Measurements from ENCODE around the gene NSD1. TPM values are rescaled to one million over a fixed set of nuclear protein-coding genes. Genes with fewer than 3 reads are reported as not detected.

NSD1 gene
- total RNA-seq, 4 donors from 2014 or later: 41.1 to 58.4 (median 49.5) TPM

- no peak overlapping the region for H3K27ac ChIP-seq
- no peaks in the 10 kb centered on the region for H3K27me3 ChIP-seq
Measured at GRCh38 chr5:177346820-177347219, 213.2 kb downstream of the NSD1 start.

DNA sequence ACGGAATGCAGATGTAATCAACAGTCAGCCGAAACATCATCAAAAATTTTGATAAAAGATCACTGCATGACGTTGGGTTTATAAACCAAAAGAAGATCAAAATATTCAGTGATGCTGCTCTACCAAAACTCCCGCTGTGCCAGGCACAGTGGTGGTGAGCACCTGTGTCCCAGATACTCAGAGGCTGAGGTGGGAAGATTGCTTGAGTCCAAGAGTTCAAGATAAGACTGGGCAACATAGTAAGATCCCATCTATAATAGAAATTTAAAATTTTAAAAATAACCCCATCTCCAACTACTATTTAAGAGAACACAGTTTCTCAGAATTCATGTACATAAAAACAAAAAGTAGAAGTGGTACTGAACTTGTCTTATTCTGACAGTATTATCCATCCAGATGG, 214.1 kb downstream of the NSD1 start:
- Histone ChIP-seq H3K9me3 (no peaks in the 10 kb centered on the region), H3K27me3 (no peaks in the 10 kb centered on the region), H3K4me1 (peaks cover 0 to 53% (median 11%) of the 10 kb centered on the region in 3 donors), H3K36me3 (peaks cover 0 to 30% of the 10 kb centered on the region in 2 donors), H3K4me3 (no peak overlapping the region), H3K27ac (no peak overlapping the region)
- 76 to 90% methylated on average over 4 of the region's 4 CpGs for WGBS, 2 donors (ENCODE audit: low coverage in 1 of 2)
- TF ChIP-seq POLR2A (IDR thresholded peaks at IDR 0.05) (no peak), EP300 (IDR thresholded peaks at IDR 0.05) (no peak), POLR2AphosphoS5 (IDR thresholded peaks at IDR 0.05) (no peak)
- TF ChIP-seq, protein P1, sequence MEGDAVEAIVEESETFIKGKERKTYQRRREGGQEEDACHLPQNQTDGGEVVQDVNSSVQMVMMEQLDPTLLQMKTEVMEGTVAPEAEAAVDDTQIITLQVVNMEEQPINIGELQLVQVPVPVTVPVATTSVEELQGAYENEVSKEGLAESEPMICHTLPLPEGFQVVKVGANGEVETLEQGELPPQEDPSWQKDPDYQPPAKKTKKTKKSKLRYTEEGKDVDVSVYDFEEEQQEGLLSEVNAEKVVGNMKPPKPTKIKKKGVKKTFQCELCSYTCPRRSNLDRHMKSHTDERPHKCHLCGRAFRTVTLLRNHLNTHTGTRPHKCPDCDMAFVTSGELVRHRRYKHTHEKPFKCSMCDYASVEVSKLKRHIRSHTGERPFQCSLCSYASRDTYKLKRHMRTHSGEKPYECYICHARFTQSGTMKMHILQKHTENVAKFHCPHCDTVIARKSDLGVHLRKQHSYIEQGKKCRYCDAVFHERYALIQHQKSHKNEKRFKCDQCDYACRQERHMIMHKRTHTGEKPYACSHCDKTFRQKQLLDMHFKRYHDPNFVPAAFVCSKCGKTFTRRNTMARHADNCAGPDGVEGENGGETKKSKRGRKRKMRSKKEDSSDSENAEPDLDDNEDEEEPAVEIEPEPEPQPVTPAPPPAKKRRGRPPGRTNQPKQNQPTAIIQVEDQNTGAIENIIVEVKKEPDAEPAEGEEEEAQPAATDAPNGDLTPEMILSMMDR (IDR thresholded peaks at IDR 0.05): no peak
- no peak for ATAC-seq

More at GRCh38 chr5:177346820-177347219, 213.2 kb downstream of the NSD1 start:
- no peak for ATAC-seq
- WGBS, 2 donors (ENCODE audit: low coverage in 1 of 2): 80% methylated on average over 4 of the region's 4 CpGs; no CpG with 5 or more reads in 1 of the 2 donors
- Histone ChIP-seq H3K36me3 (peaks cover 0 to 37% of the 10 kb centered on the region in 2 donors), H3K4me3 (no peak overlapping the region), H3K9me3 (no peaks in the 10 kb centered on the region), H3K4me1 (peaks cover 0 to 46% (median 11%) of the 10 kb centered on the region in 3 donors)
- TF ChIP-seq POLR2A (IDR thresholded peaks at IDR 0.05): no peak
- no peak for TF ChIP-seq POLR2AphosphoS5 (IDR thresholded peaks at IDR 0.05)
- no peak for TF ChIP-seq EP300 (IDR thresholded peaks at IDR 0.05)
- TF ChIP-seq, protein P1 (IDR thresholded peaks at IDR 0.05): no peak

DNA sequence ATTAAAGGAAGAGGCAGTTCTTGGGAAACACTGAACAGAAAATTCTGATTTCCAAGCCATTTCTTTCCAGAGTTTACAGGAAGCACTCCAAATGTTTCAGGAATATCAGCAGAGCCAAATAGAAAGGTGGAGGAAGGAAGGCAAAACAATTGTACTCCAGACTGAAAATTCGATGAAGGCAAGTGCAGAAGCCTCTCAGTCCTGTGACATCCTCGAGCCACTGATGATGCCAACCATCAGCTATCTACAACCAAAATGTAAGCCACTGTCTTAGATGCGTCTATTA, 215.7 kb downstream of the NSD1 start:
- TF ChIP-seq, protein P1 (IDR thresholded peaks at IDR 0.05): no peak
- no peak for TF ChIP-seq EP300 (IDR thresholded peaks at IDR 0.05)
- TF ChIP-seq POLR2AphosphoS5 (IDR thresholded peaks at IDR 0.05): no peak
- TF ChIP-seq POLR2A (IDR thresholded peaks at IDR 0.05): no peak
- no peak for ATAC-seq
- no peak overlapping the region for H3K27ac ChIP-seq
- 62 to 67% methylated on average over 3 of the region's 3 CpGs for WGBS, 2 donors (ENCODE audit: low coverage in 1 of 2)
- H3K27me3 ChIP-seq: no peaks in the 10 kb centered on the region
- no peaks in the 10 kb centered on the region for H3K9me3 ChIP-seq
- peaks cover 0 to 25% of the 10 kb centered on the region in 2 donors for H3K36me3 ChIP-seq
- peaks cover 0 to 53% (median 11%) of the 10 kb centered on the region in 3 donors for H3K4me1 ChIP-seq
- H3K4me3 ChIP-seq: no peak overlapping the region

DNA sequence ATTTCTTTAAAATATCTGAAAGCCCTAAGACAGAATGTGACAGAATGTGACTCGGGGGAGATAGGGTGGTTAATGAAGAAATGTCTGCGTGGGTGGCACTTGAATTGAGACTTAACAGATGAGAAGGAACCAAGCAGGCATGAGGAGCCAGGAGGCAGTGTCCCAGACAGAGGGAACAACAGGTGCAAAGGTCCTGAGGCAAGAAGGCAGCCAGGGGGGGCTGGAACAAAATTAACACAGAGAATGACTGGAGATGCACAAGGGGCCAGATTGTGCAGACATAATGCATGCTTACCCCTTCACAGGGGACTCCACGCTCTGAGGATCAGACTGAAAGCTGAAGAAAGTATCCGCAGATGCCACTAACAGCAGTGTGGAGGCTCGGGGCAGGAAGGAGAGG, 216.2 kb downstream of the NSD1 start:
- WGBS, 2 donors (ENCODE audit: low coverage in 1 of 2): 86 to 91% methylated on average over 5 of the region's 5 CpGs
- peaks cover 0 to 53% (median 11%) of the 10 kb centered on the region in 3 donors for H3K4me1 ChIP-seq
- TF ChIP-seq POLR2AphosphoS5 (IDR thresholded peaks at IDR 0.05): no peak
- TF ChIP-seq EP300 (IDR thresholded peaks at IDR 0.05): no peak
- TF ChIP-seq, protein P1 (IDR thresholded peaks at IDR 0.05): no peak
- TF ChIP-seq POLR2A (IDR thresholded peaks at IDR 0.05): no peak
- peak overlapping the region in 1 of 2 donors; percentile 93 for H3K4me3 ChIP-seq
- no peak for ATAC-seq
- H3K27ac ChIP-seq: no peak overlapping the region
- no peaks in the 10 kb centered on the region for H3K27me3 ChIP-seq
- peaks cover 0 to 25% of the 10 kb centered on the region in 2 donors for H3K36me3 ChIP-seq
- no peaks in the 10 kb centered on the region for H3K9me3 ChIP-seq

Other genes starting within 250 kb of the NSD1 start
- gene HK3, start 234.4 kb upstream of the NSD1 start, total RNA-seq: 10 to 100 TPM in 2 of 4 donors, 1 to 10 TPM in 2; 3.4 to 11.5 (median 8.1) TPM
- gene UIMC1, start 127.0 kb upstream of the NSD1 start, total RNA-seq: 10 to 100 TPM; 37.9 to 50.6 (median 44.7) TPM
- gene ZNF346, start 111.1 kb upstream of the NSD1 start, total RNA-seq: 10 to 100 TPM; 12.9 to 16.9 (median 14.2) TPM
- gene FGFR4, start 46.9 kb upstream of the NSD1 start, total RNA-seq: 1 to 10 TPM; 3.0 to 7.4 (median 6.6) TPM
- 10 to 100 TPM; 21.4 to 32.4 (median 24.8) TPM for gene RAB24, start 169.9 kb downstream of the NSD1 start, total RNA-seq
- gene PRELID1, start 170.0 kb downstream of the NSD1 start, total RNA-seq: 10 to 100 TPM; 60.4 to 97.5 (median 73.5) TPM
- 10 to 100 TPM in 1 of 4 donors, 1 to 10 TPM in 3; 1.7 to 10.9 (median 6.3) TPM for gene MXD3, start 178.1 kb downstream of the NSD1 start, total RNA-seq
- 100 to 1,000 TPM in 3 of 4 donors, 10 to 100 TPM in 1; 78.1 to 147 (median 111) TPM for gene LMAN2, start 217.9 kb downstream of the NSD1 start, total RNA-seq
- 10 to 100 TPM in 3 of 4 donors, 1 to 10 TPM in 1; 7.6 to 20.1 (median 13.7) TPM for gene RGS14, start 224.2 kb downstream of the NSD1 start, total RNA-seq

Measured in gastroesophageal sphincter (tissue), 4 donors.